GM21786 (cell line): ENCODE results near the gene ZNF320.
"Not testable (repeated sequence)": the region's sequence is repeated elsewhere in the genome, so short reads cannot be mapped to it uniquely, and the experiment has no call there.

Source experiments
- ATAC-seq: cut with Tn5 transposase; IDR thresholded peaks from one replicate; pipeline ENCODE4 v1.9.1; 2021; ENCODE audit not compliant: unreplicated experiment

ZNF320 gene

GRCh38 chr19:52922841-52923777 lies 25.7 kb upstream of the ZNF320 start, which contains the start of gene ZNF888:
Gene ZNF888 (minus strand): TSS chr19:52923428. CDS start chr19:52917873, 5,555 bp downstream.
- peak; percentile 92 for ATAC-seq

DNA sequence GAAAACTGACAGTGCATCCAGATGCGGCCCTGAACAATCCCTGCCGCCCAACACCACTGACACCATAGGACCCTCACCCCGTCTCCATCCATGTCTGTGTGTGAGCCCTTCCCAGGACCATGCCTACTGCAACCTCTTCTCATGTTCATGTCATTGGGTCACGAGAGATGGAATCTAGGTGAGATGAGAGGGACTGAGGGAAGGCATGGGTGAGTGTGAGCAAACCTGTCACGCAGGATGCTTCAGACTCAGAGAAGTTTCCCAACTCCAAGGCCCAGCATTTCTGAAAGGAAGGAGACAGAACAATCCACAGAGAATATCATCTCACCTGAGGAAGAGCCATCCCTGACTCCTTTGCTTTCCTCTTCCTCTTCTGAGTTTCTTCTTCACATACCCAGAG lies 20.1 kb upstream of the ZNF320 start:
- ATAC-seq = no peak

DNA sequence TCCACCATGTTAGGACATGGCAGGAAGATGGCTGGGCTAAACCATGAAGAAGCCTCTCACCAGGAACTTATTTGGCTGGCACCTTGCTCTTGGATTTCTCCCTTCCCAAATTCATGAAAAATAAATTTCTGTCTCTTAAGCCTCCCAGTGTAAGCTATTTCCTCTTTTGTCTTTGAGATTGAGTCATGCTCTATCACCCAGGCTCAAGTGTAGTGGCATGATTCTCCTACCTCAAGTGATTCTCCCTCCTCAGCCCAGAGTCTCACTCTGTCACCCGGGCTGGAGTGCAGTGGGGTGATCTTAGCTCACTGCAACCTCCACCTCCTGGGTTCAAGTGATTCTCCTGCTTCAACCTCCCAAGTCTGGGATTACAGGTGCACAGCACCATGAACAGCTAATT lies 13.2 kb upstream of the ZNF320 start:
- ATAC-seq = no peak

GRCh38 chr19:52904052-52904780 lies 6.8 kb upstream of the ZNF320 start:
- ATAC-seq = not testable (repeated sequence)

- ATAC-seq = no peak
Observed at GRCh38 chr19:52901842-52902241, 4.4 kb upstream of the ZNF320 start.

DNA sequence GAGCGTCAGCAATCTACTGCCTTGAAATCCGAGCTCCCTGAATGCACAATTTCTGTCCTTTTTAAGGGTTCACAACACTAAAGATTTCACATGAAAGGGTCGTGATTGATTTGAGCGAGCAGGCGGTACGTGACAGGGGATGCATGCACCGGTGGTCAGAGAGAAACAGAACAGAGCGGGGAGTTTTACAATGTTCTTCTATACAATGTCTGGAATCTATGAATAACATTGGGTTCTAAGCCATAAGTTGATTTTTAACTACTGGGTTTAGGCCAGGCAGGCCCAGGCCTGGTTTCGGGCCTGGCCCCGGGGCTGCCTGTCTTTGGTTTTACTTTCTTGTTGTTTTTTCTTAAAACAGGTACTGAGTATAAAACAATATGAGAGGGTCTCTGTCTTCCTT lies 1.2 kb upstream of the ZNF320 start:
- not testable (repeated sequence) for ATAC-seq

GRCh38 chr19:52898101-52898500 lies 666 bp upstream of the ZNF320 start:
- ATAC-seq = no peak

DNA sequence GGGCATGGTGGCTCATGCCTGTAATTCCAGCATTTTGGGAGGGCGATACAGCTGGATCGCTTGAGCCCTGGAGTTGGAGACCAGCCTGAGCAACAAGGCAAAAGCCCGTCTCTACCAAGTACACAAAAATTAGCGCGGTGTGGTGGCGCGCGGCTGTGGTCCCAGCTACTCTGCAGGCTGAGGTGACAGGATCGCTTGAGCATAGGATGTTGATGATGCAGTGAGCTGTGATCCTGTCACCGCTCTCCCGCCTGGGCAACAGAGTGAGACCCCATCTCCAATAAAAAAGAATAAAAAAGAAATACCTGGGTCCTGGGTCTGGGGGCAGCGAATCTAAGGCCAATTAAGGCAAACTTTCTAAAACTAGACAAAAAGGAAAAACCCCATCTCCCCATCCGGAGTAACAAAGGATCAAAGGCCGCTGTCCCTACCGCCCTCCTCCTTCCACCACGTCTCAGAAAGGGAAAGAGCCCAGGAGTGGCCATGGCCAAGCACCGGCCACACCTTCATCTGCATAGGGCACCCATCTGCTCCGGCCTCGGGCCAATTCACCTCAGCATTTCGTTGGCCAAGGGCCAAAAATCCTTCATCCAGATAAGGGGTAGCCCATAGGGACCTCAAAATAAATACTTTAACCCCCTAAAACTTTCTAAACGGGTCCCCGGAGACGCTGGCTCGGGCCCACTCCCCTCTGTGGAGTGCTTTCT lies 851 bp downstream of the ZNF320 start:
- ATAC-seq = peak; percentile 19

DNA sequence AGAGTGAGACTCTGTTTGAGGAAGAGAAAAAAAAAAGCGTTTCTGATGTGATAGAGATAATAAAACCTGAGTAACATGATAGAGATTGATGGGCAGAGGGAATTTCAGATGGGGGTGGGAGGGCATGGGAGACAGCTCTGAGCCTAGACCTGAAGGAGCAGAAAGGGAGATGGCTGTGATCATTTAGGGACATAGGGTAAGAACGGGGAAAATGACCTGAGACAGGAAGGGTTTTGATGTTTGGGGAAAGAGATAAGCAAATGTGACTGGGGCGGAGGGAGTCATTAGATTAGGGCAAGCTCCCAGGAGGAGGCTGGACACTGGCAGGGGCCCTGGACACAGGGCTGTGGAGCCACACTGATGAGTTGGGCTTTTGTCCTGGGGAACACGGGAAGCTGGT lies 6.1 kb downstream of the ZNF320 start:
- ATAC-seq = no peak

DNA sequence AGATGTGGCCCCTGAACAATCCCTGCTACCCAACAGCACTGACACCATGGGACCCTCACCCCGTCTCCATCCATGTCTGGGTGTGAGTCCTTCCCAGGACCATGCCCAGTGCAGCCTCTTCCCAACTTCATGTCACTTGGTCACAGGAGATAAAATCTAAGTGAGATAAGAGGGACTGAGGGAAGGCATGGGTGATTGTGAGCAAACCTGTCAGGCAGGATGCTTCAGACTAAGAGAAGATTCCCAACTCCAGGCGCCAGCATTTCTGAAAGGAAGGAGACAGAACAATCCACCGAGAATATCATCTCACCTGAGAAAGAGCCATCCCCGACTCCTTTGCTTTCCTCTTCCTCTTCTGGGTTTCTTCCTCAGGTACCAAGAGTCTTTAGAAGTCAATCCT lies 7.5 kb downstream of the ZNF320 start:
- no peak for ATAC-seq

- no peak for ATAC-seq
Observed at GRCh38 chr19:52889076-52889475, 8.4 kb downstream of the ZNF320 start.

DNA sequence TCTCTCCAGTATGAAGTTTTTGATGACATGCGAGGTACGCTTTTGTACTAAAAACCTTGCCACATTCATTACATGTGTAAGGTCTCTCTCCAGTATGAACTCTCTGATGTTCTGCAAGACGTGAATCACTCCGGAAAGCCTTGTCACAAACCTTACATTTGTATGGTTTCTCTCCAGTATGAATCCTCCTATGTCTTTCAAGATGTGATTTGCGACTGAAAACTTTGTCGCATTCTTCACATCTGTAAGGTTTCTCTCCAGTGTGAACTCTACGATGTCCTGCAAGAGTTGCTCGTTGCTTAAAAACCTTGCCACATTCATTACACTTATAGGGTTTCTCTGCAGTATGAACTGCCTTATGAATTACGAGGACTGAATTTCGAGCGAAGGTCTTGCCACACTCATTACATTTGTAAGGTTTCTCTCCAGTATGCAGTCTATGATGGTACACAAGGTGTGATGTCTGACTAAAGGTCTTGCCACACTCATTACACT lies 16.5 kb downstream of the ZNF320 start:
- no peak for ATAC-seq

DNA sequence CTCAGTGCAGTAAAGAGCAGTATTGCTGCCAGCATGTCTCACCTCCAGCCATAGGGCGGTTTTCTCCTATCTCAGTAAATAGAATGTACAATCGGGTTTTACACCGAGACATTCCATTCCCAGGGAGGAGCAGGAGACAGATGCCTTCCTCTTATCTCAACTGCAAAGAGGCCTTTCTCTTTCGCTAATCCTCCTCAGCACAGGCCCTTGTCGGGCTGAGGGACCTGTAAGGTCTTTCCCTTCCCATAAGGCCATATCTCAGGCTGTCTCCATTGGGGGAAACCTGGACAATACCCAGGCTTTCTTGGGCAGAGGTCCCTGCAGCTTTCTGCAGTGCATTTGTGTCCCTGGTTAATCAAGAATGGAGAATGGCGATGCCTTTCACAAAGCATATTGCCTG lies 24.4 kb downstream of the ZNF320 start:
- not testable (repeated sequence) for ATAC-seq

DNA sequence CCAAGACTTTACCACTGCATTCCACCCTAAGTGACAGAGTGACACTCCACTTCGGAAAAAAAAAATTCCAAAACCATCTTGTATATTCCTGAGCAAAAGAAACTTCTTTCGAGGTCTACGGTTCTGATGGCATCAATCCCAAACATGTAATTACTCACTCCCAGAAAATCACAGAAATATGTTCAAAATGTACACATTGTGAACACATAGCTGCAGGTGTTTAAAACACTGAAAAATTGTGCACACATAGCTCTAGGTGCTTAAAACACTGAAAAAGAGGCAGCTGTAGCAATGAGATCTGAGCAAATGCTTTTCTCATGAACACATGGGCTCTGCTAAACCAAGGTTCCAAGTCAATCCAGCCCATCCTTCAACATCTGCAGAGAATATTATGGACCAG lies 26.0 kb downstream of the ZNF320 start:
- ATAC-seq = no peak

DNA sequence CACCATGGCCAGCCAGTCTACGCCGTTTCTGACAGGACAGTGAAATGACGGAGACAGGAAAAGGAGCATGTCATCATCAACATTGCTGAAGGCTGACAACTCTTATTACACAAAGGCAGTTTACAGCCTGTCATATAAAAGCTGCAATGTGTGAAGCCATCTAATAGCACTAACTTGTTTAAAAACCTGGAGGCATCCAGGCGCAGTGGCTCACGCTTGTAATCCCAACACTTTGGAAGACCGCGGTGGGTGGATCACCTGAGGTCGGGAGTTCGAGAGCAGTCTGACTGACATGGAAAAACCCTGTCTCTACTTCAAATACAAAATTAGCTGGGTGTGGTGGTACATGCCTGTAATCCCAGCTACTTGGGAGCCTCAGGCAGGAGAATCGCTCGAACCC lies 29.4 kb downstream of the ZNF320 start:
- not testable (repeated sequence) for ATAC-seq

- ATAC-seq = peak; percentile 94
Observed at GRCh38 chr19:52857378-52858191, 39.9 kb downstream of the ZNF320 start, which contains the start of gene ZNF468. Gene ZNF468 (minus strand): TSS chr19:52857619. CDS start chr19:52854272, 3,347 bp downstream.

GRCh38 chr19:52856540-52857377 lies 40.7 kb downstream of the ZNF320 start:
- not testable (repeated sequence) for ATAC-seq
